Activated CD4-positive, alpha-beta T cell treated with anti-CD3 and anti-CD28 coated beads for 4 hours (primary cell): ENCODE measurements around the gene ALDOC.
"Not testable (repeated sequence)": the region's sequence is repeated elsewhere in the genome, so short reads cannot be mapped to it uniquely, and the experiment has no call there.

Source experiments
- DNase-seq, 2 donors: peaks; one replicate each; pipeline ENCODE4 v3.0.0-alpha.2; 2020

ALDOC gene

GRCh38 chr17:28580959-28581358 is 4.3 kb upstream of the ALDOC start:
- no peak for DNase-seq

- DNase-seq: no peak
Measured at GRCh38 chr17:28579526-28579925, 2.8 kb upstream of the ALDOC start.

GRCh38 chr17:28578246-28579195 is 1.8 kb upstream of the ALDOC start:
- no peak for DNase-seq

- no peak for DNase-seq
Measured at GRCh38 chr17:28577466-28577824, 750 bp upstream of the ALDOC start.

- DNase-seq: not testable (repeated sequence)
Measured at GRCh38 chr17:28576016-28576415, 679 bp downstream of the ALDOC start.

GRCh38 chr17:28575126-28575795 is 1.4 kb downstream of the ALDOC start:
- DNase-seq: no peak

- no peak for DNase-seq
Measured at GRCh38 chr17:28574526-28574925, 2.2 kb downstream of the ALDOC start.

GRCh38 chr17:28573966-28574480 is 2.7 kb downstream of the ALDOC start:
- no peak for DNase-seq

GRCh38 chr17:28573521-28573920 is 3.2 kb downstream of the ALDOC start:
- DNase-seq: no peak

- DNase-seq: no peak
Measured at GRCh38 chr17:28573040-28573380, 3.7 kb downstream of the ALDOC start.

- no peak for DNase-seq
Measured at GRCh38 chr17:28572259-28573039, 4.2 kb downstream of the ALDOC start.

- DNase-seq: peak; percentile 85 to 88
Measured at GRCh38 chr17:28571361-28572122, 5.2 kb downstream of the ALDOC start, which contains the start of gene PIGS. PIGS (minus strand) TSS chr17:28571524; CDS start chr17:28571496, 28 bp downstream.

- DNase-seq: peak; percentile 40
Measured at GRCh38 chr17:28570716-28571360, 5.9 kb downstream of the ALDOC start.

- DNase-seq: no peak
Measured at GRCh38 chr17:28569446-28569845, 7.2 kb downstream of the ALDOC start.

- no peak for DNase-seq
Measured at GRCh38 chr17:28567604-28568003, 9.1 kb downstream of the ALDOC start.

GRCh38 chr17:28563475-28563874 is 13.2 kb downstream of the ALDOC start:
- DNase-seq: no peak

- no peak for DNase-seq
Measured at GRCh38 chr17:28555022-28555421, 21.7 kb downstream of the ALDOC start.

GRCh38 chr17:28554565-28554964 is 22.1 kb downstream of the ALDOC start:
- DNase-seq: no peak

- no peak for DNase-seq
Measured at GRCh38 chr17:28553000-28553505, 23.6 kb downstream of the ALDOC start.

GRCh38 chr17:28552176-28552999 is 24.3 kb downstream of the ALDOC start, which contains the start of gene UNC119:
UNC119 (minus strand) TSS chr17:28552624; CDS start chr17:28552557, 67 bp downstream.
- peak; percentile 78 to 79 for DNase-seq
